Raji (cell line): ENCODE measurements around the gene SURF6.

Source experiments
- POLR2A ChIP-seq: IDR thresholded peaks from 2 replicates; pipeline ENCODE4 v1.6.1; 2011; ENCODE audit warnings: low read depth, low read length, control low read depth; ENCODE audit not compliant: insufficient read depth

The SURF6 gene

DNA sequence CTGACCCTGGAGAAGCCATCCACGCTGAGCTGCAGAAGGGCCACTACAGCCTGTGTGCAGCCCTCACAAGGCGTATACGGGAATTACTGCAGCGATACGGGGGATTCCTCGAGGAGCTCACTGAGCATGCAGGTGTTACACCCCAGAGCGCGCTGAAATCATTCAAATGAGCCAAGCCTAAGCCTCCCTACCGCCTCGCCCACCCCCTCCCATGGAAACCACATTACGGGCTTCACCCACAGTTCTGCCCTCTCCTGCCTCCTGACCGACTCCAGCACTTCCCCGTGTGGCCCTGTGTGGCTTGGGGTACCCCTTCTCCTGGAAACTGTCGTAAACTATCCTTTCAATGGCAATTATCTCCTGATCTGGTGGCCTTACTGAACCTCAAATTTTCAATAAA lies 13.3 kb downstream of the SURF6 start:
- no peak for TF ChIP-seq POLR2A

DNA sequence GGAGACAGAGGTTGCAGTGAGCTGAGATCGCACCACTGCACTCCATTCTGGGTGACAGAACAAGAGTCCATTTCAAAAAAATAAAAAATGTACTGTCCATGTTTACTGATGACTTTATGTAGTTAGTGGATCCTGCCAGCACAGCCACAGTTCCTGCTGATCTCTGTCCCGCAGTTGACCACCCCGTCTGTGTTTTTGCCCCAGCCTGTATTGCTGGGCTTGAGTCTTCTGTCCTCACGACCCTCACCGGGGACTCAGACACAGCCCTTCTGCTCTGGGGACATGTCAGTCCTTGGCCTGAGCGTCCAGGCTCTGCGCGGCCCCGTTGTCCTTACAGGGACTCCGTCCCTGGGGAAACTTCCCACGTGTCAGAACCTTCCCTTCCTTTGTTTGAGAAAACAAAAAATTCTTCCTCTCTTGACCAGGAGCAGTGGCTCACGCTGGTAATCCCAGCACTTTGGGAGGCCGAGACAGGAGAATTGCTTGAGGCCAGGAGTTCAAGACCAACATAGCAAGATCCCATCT lies 14.5 kb downstream of the SURF6 start:
- TF ChIP-seq POLR2A, result no peak

DNA sequence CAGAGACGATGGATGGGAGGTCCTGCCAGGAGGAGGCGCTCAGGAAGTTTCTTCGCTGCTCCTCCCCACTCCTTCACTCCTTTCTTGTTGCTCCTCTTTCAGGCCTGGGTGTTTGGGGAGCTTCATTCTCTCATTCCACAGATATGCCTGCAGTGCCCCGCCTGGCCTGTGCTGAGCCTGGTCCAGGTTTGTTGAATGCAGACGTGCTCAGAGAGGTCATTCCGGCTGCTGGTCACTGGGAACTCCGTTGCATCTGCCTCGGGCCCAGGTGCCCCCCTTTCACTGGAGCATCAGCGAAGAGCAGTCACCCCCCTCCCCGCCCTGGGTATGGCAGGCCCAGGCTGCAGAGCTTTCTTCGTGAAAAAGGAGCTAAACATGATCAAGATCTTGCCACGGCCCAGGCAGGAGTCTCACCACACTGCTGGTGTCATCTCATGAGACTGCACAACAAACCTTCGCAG lies 15.5 kb downstream of the SURF6 start:
- no peak for TF ChIP-seq POLR2A

DNA sequence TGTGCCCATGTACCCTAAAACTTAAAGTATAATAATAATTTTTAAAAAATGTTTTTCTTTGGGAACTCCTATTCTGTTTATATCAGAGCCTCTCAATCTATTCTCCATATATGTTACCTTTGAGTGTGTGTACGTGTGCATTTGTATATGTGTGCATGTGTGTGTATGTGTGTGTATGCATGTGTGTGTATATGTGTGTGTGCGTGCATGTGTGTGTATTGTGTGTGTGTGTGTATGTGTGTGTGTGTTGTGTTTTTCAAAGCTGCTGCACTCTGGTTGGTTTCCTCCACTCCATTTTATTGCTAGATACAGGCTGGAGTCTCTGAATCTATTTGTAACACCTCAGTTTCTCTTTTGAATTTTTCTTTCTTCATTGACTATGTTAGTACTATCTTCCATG lies 20.0 kb downstream of the SURF6 start:
- no peak for TF ChIP-seq POLR2A

DNA sequence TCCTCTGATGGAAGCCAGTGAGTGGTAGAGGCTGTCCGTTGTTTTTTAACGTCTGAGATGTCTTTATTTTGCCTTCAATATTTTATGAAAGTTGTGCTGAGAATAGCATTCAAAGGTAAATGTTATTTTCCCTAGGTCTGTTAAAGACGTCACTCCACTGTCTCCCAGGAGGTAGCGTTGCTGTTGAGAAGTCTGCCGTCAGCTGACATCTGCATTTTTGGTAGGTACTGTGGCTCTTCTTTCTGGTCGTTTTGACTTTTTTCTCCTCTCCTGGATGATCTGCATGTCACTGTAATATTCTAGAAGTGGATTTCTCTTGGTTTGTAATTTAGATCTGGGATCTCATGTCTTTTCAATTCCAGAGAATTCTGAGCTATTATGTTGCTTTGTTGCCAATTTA lies 26.4 kb downstream of the SURF6 start:
- TF ChIP-seq POLR2A, result no peak

DNA sequence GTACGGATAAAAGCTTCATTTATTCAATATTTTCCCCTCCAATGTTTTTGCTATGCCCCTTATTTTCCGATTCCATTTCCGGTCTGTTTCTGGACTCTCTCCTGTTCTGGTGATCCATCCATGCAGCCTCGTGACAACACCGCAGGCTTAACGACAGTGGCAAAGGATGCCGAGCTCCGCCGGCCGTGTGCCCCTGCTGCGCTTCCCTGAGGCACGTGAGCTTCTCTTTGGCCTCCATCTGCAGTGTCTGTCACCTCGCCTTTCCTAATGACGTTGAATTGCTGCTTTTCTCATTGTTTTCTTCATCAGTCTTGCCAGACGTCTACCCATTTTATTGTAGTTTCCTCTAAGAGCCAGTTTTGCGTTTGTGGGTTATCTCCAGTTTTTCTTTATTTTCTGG lies 28.7 kb downstream of the SURF6 start:
- TF ChIP-seq POLR2A, result no peak

DNA sequence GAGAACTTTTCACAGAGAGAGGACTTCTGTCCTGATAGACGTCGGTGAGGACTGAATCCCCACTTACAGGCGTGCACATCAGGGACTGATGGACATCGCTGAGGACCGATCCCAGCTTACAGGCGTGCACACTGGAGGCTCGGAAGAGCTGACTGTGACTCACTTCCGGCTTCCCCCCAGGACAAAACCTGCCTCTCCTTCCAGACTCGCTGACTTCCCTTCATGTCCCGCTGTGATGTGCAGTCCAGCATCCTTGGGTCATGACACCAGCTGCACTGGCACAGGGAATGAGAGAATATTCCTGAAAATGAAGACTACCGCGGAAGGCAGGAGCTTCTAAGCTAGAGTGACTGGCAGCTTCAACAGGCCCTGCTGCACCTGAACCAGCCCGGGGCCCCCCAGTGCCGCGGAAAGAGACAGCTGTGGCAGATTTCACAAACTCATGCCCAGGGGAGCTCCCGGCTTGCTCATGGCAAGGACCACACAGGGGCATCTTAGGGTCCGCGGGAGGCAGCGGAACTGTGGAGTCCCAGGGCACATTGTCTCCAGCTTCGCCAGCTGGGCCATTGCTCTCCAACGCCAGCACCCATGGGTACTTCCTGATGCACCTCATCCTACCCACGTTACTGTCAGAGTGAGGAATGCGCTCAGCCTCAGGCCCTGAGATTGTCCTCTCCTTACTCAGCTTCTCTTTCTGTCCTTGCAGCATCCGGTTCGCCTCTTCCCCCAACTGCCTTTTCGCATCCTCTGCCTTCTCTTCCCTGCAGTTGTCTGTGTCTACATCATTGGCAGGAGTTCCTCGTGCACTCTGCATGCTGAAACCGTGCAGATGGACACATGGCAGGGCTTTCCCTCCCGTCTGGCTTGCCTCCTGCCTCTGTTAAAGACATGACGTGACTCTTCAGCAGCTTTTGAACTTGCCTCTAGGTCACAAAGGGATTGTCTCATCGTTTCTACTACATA lies 29.5 kb downstream of the SURF6 start:
- no peak for TF ChIP-seq POLR2A

DNA sequence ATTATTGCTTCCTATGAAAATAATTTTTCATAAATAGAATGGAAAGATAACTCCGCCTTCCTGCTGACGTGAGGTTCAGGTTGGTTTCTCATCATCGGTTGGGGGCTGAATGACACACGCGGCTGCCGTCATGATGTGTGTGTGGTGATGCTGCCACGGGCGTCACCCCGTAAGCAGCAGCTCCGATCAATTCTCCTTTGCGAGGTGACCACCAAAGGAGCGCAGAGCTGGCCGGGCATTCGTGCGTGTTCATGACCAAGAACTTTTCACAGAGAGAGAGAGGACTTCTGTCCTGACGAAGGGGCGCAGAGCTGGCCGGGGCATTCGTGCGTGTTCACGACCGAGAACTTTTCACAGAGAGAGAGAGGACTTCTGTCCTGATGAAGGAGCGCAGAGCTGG lies 30.3 kb downstream of the SURF6 start:
- TF ChIP-seq POLR2A, result no peak

DNA sequence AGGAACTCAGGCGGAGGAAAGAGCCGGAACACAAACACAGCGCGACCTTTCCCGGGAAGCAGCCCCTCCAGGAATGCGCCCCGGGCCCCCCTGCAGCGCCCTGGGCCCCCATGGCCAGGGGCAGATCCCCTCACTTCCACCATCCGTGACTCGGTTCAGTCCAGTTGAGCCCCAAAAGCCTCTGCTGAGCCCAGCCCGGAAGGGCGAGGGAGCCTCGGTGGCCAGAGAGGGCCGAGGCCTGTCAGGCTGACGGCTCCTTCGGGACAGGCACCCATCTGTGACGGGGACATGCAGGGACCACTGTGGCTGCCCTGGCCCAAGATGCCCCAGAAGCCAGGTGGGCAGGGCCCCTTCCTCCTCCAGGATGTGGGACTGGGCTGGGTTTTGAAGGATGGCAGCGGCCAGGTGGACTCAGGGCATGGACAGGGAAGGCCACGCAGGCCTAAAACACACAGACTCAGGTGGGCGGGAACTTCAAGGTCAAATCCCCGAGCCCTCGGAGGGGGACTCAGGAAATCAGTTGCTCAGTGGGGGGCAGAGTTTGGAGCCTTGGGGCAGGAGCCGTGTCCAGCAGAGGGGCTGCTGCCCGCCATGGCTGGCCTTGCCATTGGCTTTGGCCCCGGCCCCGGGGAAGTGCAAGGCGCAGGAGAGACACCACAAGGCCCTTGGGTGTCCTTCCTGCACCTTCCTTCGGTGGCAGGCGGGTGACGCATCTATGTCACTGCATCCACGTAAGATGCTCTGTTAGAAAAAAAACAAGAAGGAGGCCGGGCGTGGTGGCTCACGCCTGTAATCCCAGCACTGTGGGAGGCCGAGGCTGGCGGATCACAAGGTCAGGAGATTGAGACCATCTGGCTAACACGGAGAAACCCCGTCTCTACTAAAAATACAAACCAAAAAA lies 31.3 kb downstream of the SURF6 start:
- no peak for TF ChIP-seq POLR2A

DNA sequence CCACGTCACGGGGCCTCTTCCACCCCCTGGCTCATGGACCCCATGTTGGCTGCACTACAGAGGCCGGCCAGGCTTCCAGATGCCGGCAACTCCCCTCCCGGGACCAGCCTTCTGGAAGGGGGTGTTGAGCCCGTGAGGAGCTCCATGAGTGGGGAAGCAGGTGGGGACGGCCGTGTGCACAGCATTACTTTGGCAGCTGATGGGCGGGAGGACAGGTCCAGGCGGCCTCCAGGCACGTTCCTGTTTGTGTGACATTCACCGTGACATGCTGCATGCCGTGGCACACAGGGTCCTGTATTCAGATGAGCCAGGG lies 31.9 kb downstream of the SURF6 start:
- no peak for TF ChIP-seq POLR2A

DNA sequence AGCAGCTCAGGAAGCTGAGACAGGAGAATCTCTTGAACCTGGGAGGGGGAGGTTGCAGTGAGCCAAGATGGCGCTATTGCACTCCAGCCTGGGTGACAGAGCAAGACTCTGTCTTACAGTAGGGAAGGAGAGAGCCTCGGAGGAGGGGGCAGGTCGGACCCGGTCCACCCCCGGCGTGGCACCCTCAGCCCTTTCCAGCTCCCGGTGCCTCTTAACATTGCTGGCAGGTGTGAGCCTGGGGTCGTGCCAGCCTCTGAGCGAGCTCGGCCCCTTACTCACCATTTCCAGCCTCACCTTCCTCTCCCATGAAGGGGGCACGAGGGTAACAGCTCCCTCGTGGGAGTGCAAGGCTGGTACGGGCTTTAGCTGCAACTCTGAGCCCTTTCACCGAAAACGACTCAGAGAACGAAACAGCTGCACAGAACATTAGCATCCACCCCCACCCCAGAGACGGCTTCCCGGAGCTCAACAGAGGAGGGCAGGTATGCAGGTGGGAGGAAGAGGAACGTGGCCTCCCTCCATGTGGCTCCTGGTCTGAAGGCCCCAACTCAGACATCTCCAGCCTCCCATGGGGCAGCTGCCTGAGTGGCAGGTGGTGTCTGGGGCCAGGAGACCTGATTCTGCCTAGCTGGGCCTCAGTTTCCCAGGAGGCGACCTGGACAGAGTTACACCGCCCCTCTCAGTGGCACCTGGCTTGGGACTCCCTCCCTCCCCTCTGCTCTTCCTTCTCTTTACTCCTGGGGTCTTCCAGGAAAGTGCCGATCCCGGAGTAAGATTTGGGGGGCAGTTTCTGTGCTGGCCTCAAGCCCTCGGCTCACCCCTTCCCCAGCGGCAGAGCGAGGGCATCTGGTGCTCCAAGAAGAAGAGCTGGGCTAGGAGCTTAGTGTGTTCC lies 32.5 kb downstream of the SURF6 start:
- no peak for TF ChIP-seq POLR2A

DNA sequence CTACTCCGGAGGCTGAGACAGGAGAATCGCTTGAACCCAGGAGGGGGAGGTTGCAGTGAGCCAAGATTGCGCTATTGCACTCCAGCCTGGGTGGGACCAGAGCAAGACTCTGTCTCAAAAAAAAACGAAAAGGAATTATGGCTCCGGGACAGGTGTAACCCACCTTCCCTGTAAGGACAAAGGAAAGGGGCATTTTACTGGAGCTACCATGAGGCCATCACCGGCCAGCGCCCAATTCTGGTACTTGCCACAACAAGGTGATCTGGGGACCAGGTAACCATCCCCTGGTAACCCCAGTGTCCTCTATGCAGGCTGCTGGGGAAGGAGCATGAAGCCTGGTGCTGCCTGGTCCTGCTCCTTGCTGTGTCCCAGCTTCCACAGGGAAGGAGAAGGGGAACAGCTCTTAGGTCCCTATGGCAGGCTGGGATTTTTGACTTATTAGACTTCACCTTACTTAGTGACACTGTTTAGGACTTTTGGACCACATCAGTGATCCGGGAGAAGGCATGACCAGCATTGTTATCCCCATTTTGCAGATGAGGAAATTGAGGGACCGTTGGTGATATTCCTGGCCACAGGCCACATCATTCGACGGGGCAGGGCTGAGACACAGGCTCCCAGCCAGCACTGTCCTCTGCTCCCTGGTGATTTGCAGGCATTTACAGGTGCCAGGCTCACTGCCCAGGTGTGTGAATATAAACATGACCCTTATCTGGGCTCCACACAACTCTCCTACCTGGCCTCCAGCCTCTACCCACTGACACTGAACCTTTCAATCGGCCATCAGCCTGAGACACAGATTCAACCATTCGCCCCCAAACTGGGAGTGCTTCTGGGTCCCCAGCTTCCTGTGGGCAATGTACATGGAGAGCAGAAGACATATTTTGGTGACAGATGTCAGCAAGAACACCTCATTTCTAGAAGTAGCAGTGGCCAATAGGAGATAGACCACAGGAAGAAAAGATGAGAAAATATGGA lies 34.4 kb downstream of the SURF6 start:
- TF ChIP-seq POLR2A, result no peak

DNA sequence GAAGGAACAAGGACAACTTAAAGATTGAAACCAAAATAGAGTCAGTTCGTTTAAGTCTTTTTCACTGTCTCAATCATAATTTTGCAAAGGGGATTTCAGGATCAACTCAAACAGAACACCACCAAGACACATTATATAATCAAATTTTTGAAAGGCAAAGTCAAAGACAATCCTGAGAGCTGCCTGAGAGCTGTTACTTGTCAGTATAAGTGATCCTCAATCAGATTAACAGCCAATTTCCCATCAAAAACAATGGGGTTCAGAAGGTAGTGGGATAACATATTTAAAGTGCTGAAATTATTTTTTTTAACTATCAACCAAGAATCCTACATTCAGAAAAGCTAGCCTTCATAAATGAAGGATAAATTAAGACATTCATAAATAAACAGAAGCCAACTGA lies 41.7 kb downstream of the SURF6 start:
- no peak for TF ChIP-seq POLR2A

DNA sequence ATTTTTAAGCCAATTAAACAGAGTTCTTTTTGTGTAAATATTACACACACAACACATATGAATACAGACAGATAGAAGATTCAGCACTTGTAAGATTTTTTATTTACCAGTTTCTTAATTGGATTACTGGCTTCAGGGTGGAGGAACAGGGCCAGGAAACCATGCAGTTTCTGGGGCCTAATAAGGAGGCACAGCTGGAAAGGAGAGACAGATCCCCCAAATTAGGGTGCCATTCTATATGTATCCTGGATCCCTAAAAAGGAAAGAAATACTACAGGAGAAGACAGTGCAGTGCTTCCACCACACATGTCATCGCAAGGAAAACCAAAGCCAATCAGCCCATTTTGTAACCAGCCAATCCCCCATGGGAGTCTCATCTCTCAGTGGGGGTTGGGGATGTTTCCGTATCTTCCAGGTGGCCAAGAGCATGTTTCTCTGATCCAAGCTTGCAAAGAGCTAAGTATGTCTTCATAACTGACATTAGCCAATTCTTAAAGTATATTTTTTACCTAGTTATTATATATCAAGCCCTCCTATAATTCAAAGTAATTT lies 45.2 kb downstream of the SURF6 start:
- TF ChIP-seq POLR2A, result no peak

DNA sequence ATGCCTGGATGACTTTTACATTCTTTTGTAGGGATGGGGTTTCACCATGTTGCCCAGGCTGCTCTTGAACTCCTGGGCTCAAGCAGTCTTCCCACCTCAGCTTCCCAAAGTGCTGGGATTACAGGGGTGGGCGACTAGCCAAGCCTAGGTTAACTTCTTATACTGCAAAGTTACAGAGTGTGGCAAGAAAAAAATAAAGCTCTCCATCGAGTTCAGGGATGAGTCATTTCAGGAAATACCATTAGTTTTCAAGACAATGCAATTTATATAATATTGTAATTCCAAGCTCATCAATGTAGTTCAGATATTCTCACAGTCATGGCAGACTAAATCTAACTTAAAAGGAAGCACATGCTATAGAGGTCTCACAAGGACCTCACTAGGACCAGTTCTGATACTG lies 49.5 kb downstream of the SURF6 start:
- no peak for TF ChIP-seq POLR2A
